Loucy (cell line): Measurements from ENCODE around the gene ZNF69.
"Not testable (repeated sequence)": the region's sequence is repeated elsewhere in the genome, so short reads cannot be mapped to it uniquely, and the experiment has no call there.

Experiments
- EZH2phosphoT487 ChIP-seq: fragments of 200-600 bp; IDR thresholded peaks from 2 replicates; pipeline ENCODE4 v1.6.1; 2018; ENCODE audit warnings: antibody characterized with exemption, mild to moderate bottlenecking, moderate library complexity, borderline replicate concordance
- TF ChIP-seq, protein P1 (sequence below): fragments of 200-600 bp; sonication (generic); conservative IDR thresholded peaks from 2 replicates; pipeline ENCODE4 v1.5.1; 2014; ENCODE audit warnings: mild to moderate bottlenecking, antibody characterized with exemption, low read length

DNA sequence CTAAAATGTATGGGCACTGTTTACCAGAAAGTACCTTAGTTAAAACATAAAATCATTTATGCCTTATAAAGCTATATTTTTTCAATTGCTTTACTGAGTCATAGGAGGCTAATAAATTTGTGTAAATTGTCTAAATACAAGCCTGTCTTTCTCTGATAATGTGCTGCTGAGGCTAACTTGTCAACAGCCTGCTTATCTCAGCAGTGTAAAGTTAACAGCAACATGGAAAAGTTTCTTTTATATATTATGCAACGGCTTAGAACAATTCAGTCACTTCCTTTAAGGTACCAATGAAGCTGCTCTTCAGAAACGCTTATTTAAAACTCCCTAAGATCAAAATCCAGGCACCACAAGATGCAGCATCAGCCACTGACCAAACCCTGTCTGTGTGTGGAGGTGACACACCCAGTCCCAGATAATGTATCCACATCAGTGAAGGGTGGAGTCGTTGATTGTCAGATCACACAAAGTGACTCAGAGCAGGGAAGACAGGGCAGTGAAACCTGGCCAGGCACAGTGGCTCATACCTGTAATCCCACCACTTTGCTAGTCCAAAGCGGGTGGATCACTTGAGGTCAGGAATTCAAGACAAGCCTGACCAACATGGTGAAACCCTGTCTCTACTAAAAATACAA is 27.0 kb downstream of the ZNF69 start:
- TF ChIP-seq, protein P1, sequence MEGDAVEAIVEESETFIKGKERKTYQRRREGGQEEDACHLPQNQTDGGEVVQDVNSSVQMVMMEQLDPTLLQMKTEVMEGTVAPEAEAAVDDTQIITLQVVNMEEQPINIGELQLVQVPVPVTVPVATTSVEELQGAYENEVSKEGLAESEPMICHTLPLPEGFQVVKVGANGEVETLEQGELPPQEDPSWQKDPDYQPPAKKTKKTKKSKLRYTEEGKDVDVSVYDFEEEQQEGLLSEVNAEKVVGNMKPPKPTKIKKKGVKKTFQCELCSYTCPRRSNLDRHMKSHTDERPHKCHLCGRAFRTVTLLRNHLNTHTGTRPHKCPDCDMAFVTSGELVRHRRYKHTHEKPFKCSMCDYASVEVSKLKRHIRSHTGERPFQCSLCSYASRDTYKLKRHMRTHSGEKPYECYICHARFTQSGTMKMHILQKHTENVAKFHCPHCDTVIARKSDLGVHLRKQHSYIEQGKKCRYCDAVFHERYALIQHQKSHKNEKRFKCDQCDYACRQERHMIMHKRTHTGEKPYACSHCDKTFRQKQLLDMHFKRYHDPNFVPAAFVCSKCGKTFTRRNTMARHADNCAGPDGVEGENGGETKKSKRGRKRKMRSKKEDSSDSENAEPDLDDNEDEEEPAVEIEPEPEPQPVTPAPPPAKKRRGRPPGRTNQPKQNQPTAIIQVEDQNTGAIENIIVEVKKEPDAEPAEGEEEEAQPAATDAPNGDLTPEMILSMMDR = not testable (repeated sequence)
- not testable (repeated sequence) for TF ChIP-seq EZH2phosphoT487
